ENCODE data around the gene QSOX1. TPM values are rescaled to one million over a fixed set of nuclear protein-coding genes. Genes with fewer than 3 reads are reported as not detected.

QSOX1 gene
- total and polyA plus RNA-seq, 9 of the 15 experiments (the other 6 are each of a cell fraction or from before 2014, with no cell fraction given): 4.0 to 53.1 (median 15.0) TPM

GRCh38 chr1:180156631-180157091 is 2.0 kb downstream of the QSOX1 start (continued):
- TF ChIP-seq NR2C1 (IDR thresholded peaks at IDR 0.05) (no peak), NR2C1 (tag; IDR thresholded peaks at IDR 0.05) (no peak), CTCFL (IDR thresholded peaks at IDR 0.05; ENCODE audit: borderline replicate concordance, insufficient read depth, low read depth, low read length, poor library complexity, severe bottlenecking) (no peak), MAFG (tag; conservative IDR thresholded peaks at IDR 0.05) (peak; percentile 25; the same call in 1 of the 2 replicates), HDAC3 (IDR thresholded peaks at IDR 0.05; ENCODE audit: borderline replicate concordance, partially characterized antibody) (no peak), USF2 (CRISPR knock-in tag; IDR thresholded peaks at IDR 0.05) (no peak), MTA2 (IDR thresholded peaks at IDR 0.05; ENCODE audit: low read depth) (peak; percentile 66; the same call in 1 of the 2 replicates), CBFA2T3 (IDR thresholded peaks at IDR 0.05) (peak; percentile 92), REST (IDR thresholded peaks at IDR 0.05; ENCODE audit: borderline replicate concordance) (no peak), REST (CRISPR knock-in tag; IDR thresholded peaks at IDR 0.05; ENCODE audit: low read depth) (no peak), GTF2F1 (IDR thresholded peaks at IDR 0.05; ENCODE audit: low read depth, low read length) (no peak), ZNF212 (CRISPR knock-in tag; IDR thresholded peaks at IDR 0.05) (no peak), MXI1 (IDR thresholded peaks at IDR 0.05; ENCODE audit: low read depth, low read length) (no peak), POU5F1 (IDR thresholded peaks at IDR 0.05; ENCODE audit: borderline replicate concordance, low read depth, low read length, partially characterized antibody) (no peak), CREB1 (IDR thresholded peaks at IDR 0.05) (no peak), CREB1 (CRISPR knock-in tag; IDR thresholded peaks at IDR 0.05) (no peak), GATA2 (CRISPR knock-in tag; IDR thresholded peaks at IDR 0.05) (peak; percentile 67), ILF3 (IDR thresholded peaks at IDR 0.05; ENCODE audit: borderline replicate concordance) (no peak), PHF8 (IDR thresholded peaks at IDR 0.05; ENCODE audit: borderline replicate concordance, low read length) (no peak), MCM2 (IDR thresholded peaks at IDR 0.05; ENCODE audit: low read depth) (no peak)

Data from K562 (cell line).